Keratinocyte (primary cell): ENCODE measurements around the gene PIGZ. TPM values are rescaled to one million over a fixed set of nuclear protein-coding genes. Genes with fewer than 3 reads are reported as not detected.

Experiments used
- DNase-seq: peaks from one replicate; pipeline ENCODE4 v3.0.0-alpha.2; 2011; ENCODE audit warnings: low read depth, missing footprints, low spot score
- FAIRE-seq: peaks from 2 replicates; lab custom pipeline; 2011; peaks lifted over from hg19 to GRCh38; lab: Jason Lieb, UNC
- H2AFZ ChIP-seq: 2 replicates; pipeline ENCODE4 v1.6.0; 2012; ENCODE audit warnings: low read length, control low read depth, inconsistent platforms; ENCODE audit not compliant: control insufficient read depth
- H3K27ac ChIP-seq: 2 replicates; pipeline ENCODE4 v1.5.1; 2011; ENCODE audit warnings: low read length; ENCODE audit not compliant: control insufficient read depth, insufficient read depth
- H3K27me3 ChIP-seq: 3 replicates; pipeline ENCODE4 v1.6.0; 2011; ENCODE audit warnings: low read length; ENCODE audit not compliant: control insufficient read depth, insufficient read depth; ENCODE audit errors: extremely low read depth
- H3K36me3 ChIP-seq, 2 experiments: 2 replicates in 1 of 2; 3 replicates in 1 of 2; pipeline ENCODE4 v1.5.1; 2011; ENCODE audit warnings: low read length in 2 of 2, mild to moderate bottlenecking in 1 of 2; ENCODE audit not compliant: control insufficient read depth in 2 of 2, insufficient read depth in 2 of 2; ENCODE audit errors: extremely low read depth in 1 of 2
- H3K4me1 ChIP-seq: 3 replicates; pipeline ENCODE4 v1.5.1; 2011; ENCODE audit warnings: low read length; ENCODE audit not compliant: control insufficient read depth, insufficient read depth; ENCODE audit errors: extremely low read depth
- H3K4me2 ChIP-seq: 3 replicates; pipeline ENCODE4 v1.6.0; 2011; ENCODE audit warnings: low read depth, low read length; ENCODE audit not compliant: control insufficient read depth, insufficient read depth; ENCODE audit errors: extremely low read depth
- H3K4me3 ChIP-seq, 3 experiments: fragments of 200-600 bp in 1 of 3; sonication (generic) in 1 of 3; 2 replicates in 2 of 3; 3 replicates in 1 of 3; pipeline ENCODE4 v1.5.1; 2011 to 2016; ENCODE audit warnings: low read length in 3 of 3, mild to moderate bottlenecking in 3 of 3, control low read depth in 2 of 3, inconsistent platforms in 1 of 3, low read depth in 1 of 3, mixed read lengths in 1 of 3, mixed run types in 1 of 3, moderate library complexity in 1 of 3; ENCODE audit not compliant: control insufficient read depth in 2 of 3, insufficient read depth in 2 of 3; ENCODE audit errors: extremely low read depth in 1 of 3
- H3K79me2 ChIP-seq: 2 replicates; pipeline ENCODE4 v1.6.0; 2012; ENCODE audit warnings: low read length; ENCODE audit not compliant: control insufficient read depth, insufficient read depth
- H3K9ac ChIP-seq: 3 replicates; pipeline ENCODE4 v1.6.0; 2011; ENCODE audit warnings: low read length; ENCODE audit not compliant: control insufficient read depth, insufficient read depth; ENCODE audit errors: extremely low read depth
- H3K9me1 ChIP-seq: 3 replicates; pipeline ENCODE4 v1.6.0; 2011; ENCODE audit warnings: low read length; ENCODE audit not compliant: control insufficient read depth, insufficient read depth; ENCODE audit errors: extremely low read depth
- H3K9me3 ChIP-seq: 2 replicates; pipeline ENCODE4 v1.5.1; 2012; ENCODE audit warnings: low read depth, low read length; ENCODE audit not compliant: control insufficient read depth
- H4K20me1 ChIP-seq: 3 replicates; pipeline ENCODE4 v1.6.0; 2011; ENCODE audit warnings: low read length; ENCODE audit not compliant: control insufficient read depth, insufficient read depth; ENCODE audit errors: extremely low read depth
- CTCF ChIP-seq, 3 experiments: IDR thresholded peaks in 1 of 3; conservative IDR thresholded peaks in 1 of 3; optimal IDR thresholded peaks in 1 of 3; 2 replicates in 2 of 3; 3 replicates in 1 of 3; pipeline versions ENCODE3 to v1.5.1; 2011; ENCODE audit warnings: low read length in 3 of 3, mild to moderate bottlenecking in 3 of 3, moderate library complexity in 2 of 3, control low read depth in 1 of 3, inconsistent platforms in 1 of 3; ENCODE audit not compliant: insufficient read depth in 2 of 3; ENCODE audit errors: extremely low read depth in 1 of 3
- EZH2 ChIP-seq: IDR thresholded peaks from one replicate; pipeline ENCODE4 v1.6.1; 2012; ENCODE audit warnings: inconsistent platforms, mild to moderate bottlenecking, low read length, moderate library complexity
- dilution Hi-C: fragments of 300-500 bp; cut with MboI; formaldehyde crosslinking; loops from one replicate; pipeline ENCODE4 v1.7.0; 2020; ENCODE audit warnings: low sequenced_read_pairs; ENCODE audit not compliant: extremely low pct_ligation_motif_present
- polyA plus RNA-seq, 5 experiments: library from polyadenylated mRNA; depleted of rRNA in 3 of 5; stranded (reverse) in 3 of 5; stranded (forward) in 1 of 5; unstranded in 1 of 5; fragments of >200 nt; gene quantifications; 1 replicate in 1 of 5; 2 replicates in 3 of 5; 3 replicates in 1 of 5; pipeline versions ENCODE4 v1.2.1 to v1.2.3, GENCODE V29; 2011 to 2012; ENCODE audit warnings: missing spikeins in 2 of 5, low read depth in 1 of 5, low replicate concordance in 1 of 5

Gene PIGZ
- polyA plus RNA-seq, 1 donor (not counting 4 experiments of a cell fraction or from before 2014, with no cell fraction given), result 1.4 TPM

- Histone ChIP-seq H3K79me2 (no peaks in the 10 kb centered on the region), H3K9me3 (no peaks in the 10 kb centered on the region), H3K36me3 (no peaks in the 10 kb centered on the region), H2AFZ (no peak overlapping the region), H3K9me1 (no peaks in the 10 kb centered on the region), H3K4me1 (peaks cover 5% of the 10 kb centered on the region), H3K27me3 (no peaks in the 10 kb centered on the region), H3K9ac (no peak overlapping the region), H4K20me1 (no peaks in the 10 kb centered on the region), H3K27ac (no peak overlapping the region), H3K4me2 (no peak overlapping the region), H3K4me3 (no peak overlapping the region)
- TF ChIP-seq CTCF (optimal IDR thresholded peaks at IDR 0.05 in 1 of 3, IDR thresholded peaks at IDR 0.05 in 1 of 3, conservative IDR thresholded peaks at IDR 0.05 in 1 of 3; ENCODE audit: extremely low read depth in 1 of 3, insufficient read depth in 2 of 3, low read length in 3 of 3) (no peak), EZH2 (no peak)
- dilution Hi-C loops, result no loop called here
- FAIRE-seq (no peak), DNase-seq (no peak)
Observed at GRCh38 chr3:197007953-197008352, 39.3 kb upstream of the PIGZ start.

DNA sequence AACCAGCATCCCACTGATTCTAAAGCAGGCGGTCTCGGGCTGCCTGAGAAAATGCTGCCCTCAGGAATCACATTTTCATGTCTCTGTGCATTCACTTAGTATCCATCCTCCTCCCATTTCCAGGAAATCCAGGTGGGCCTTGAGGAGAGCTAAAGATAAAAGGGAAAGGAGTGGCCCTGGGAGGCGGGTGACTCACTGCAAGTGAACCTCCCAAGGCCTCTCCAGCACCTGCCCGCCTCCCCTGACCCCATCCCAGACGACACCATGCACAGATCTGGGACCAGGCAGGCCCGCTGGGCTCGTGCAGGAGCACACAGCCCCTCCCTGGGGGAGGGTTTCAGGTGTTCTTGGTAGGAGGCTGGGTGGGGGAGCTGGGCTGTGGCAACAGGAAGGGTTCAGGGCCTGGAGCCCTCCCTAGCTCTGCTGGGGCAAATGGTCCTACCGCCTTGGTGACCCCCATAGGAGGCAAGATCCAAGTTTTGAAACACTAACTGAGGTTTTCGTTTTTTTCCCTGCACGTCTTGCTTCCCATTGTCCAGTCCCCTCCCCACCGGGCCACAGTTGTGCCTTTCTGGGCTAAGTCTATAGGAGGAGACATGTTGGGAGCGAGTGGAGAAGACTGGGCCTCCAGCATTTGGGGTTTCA, 38.8 kb upstream of the PIGZ start:
- TF ChIP-seq EZH2 (no peak), CTCF (optimal IDR thresholded peaks at IDR 0.05 in 1 of 3, IDR thresholded peaks at IDR 0.05 in 1 of 3, conservative IDR thresholded peaks at IDR 0.05 in 1 of 3; ENCODE audit: extremely low read depth in 1 of 3, insufficient read depth in 2 of 3, low read length in 3 of 3) (no peak)
- Histone ChIP-seq H3K9ac (no peak overlapping the region), H4K20me1 (no peaks in the 10 kb centered on the region), H3K9me1 (no peaks in the 10 kb centered on the region), H3K79me2 (no peaks in the 10 kb centered on the region), H3K4me2 (no peak overlapping the region), H2AFZ (no peak overlapping the region), H3K27ac (no peak overlapping the region), H3K4me3 (no peak overlapping the region), H3K36me3 (no peaks in the 10 kb centered on the region), H3K27me3 (no peaks in the 10 kb centered on the region), H3K9me3 (no peaks in the 10 kb centered on the region), H3K4me1 (peaks cover 5% of the 10 kb centered on the region)
- FAIRE-seq, result no peak
- dilution Hi-C loops, result no loop called here
- DNase-seq, result no peak
